HG03354 (cell line): Measurements from ENCODE around the gene CCDC85C.
A peak's percentile ranks its signal among the peaks of the same experiment; 100 is the strongest.

ENCODE experiments used
- ATAC-seq: cut with Tn5 transposase; IDR thresholded peaks from one replicate; pipeline ENCODE4 v1.9.1; 2021; ENCODE audit warnings: mild to moderate bottlenecking; ENCODE audit not compliant: unreplicated experiment, poor library complexity, severe bottlenecking

CCDC85C gene

DNA sequence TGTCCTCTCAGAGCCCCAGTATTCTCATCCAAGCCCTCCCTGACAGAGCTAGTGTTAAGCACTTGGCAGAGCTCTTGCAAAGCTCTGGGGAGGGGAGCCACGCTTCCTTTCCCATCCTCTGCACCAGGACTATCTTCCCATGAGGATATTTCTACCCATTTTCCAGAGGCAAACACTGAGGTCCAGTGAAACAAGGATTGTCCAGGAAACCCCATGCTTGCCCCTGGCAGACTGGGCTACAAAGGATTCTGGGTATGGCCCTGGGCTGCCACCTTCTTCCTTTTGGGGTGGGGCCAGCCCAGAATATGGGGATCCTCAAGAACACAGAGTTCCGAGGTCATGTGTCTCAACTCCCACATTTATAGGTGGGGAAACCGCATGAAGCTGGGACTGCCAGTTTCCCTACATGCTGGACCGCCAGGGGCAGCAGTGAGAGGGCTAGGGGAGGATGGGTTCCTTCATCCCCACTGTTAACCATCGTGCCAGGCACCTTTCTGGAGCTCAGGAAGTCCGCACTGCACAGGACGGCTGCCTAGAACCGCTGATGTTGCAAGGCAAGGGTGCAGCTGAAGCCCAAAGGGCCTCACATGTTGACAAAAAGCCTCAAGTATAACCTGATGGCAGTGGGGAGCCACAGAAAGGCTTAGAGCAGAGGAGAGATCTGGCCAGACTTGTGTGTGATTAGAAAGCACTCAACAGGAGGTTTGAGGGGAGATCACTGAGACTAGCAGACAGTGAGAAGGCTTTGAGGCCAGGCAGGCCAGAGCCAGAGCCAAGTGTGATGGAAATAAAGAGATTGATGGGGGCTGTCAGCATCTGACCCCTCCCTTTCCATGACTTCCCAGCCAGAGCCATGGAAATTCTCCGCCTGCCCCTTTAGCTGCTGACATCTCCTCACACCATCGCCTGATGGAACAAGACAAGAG lies 5.5 kb upstream of the CCDC85C start:
- no peak for ATAC-seq

DNA sequence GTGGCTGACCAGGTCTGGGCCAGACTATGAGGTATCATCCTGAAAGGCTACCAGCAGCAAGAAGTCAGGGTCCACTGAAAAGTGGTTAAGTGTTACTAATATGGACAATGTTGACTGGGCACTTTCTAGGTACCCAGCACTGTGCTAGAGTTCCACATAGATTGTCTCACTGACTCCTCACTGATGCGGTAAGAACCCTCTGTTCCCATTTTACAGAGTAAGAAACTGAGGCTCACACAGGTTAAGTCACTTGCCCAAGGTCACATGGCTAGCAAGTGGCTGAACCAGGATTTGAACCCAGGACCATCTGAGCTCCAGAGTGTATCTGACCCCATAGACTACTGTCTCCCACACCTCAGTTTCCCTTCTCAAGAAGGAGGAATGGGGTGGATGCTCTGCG lies 4.6 kb upstream of the CCDC85C start:
- no peak for ATAC-seq

DNA sequence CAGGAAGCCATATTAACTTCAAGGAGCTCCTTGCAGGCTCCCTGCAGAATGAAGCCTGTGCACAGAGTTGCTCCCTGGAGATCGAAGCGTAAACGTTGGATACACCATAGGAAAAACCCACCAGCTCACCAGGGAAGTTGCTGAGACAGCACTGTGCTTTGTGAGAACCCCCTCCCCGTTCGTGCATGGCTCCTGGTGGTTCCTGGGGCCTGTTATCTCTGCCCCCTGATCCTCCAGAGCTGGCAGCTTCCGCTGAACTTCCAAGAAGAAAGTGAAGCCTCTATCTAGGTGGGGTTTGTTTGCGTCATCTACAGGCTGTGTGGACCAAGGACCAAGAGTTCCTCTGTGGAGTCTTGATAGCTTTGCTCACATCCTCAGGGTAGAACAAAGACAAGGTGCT lies 2.4 kb upstream of the CCDC85C start:
- no peak for ATAC-seq

DNA sequence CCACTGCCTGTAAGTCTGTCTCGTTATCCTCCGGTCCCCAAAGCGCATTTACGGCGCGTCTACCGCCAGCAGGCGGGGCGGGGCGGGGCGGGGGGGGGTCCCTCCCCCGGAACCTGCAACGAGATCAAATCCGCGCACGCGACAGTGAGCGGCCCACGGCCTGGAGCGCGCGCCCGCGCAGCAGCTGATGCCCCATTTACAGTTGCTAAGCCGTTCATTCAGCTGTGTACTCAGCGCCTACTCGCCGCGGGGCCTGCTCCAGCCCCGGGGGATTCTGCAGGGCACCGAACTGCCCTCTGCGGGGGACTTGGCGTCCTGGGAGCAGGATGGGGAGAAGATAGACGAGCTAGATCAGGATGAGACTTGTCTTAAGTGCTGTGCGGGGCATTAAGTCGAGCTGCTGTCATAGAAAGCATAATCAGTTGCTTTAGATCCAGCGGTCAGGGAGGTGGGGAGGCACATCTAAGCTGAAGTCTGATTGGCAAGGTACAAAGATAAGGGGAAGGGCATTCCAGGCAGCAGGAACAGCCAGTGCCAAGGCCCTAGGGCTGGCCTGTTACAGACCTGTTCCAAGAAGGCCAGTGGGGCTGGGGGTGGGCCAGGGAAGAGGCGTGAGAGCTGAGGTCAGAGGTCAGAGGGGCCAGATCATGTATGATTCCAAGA lies 1.4 kb upstream of the CCDC85C start:
- peak; percentile 41 for ATAC-seq

DNA sequence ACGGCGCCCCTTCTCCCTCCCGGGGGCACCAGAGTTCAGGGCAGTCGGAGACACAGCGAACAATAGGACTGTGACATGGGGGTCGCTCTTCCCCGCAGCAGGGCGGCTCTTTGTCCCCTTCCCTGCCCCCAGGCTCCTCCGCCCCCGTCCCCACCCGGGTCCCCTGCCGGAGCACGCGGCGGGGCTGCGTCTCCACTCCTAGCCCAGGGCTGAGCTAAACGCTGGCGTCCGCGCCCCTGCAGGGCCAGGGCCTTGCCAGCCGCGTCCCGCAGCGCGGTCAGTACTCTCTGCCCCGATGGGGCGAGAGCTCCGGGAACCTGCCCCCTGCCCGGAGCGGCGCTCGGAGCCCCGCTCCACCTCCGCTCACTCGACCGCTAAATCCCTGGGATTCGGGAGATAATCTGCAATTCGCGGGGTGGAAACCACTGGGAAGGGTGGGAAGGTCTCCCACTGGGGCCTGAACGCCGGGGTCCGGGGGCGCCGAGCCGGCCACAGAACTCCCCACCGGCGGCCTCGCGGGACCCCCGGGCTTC lies 825 bp upstream of the CCDC85C start:
- ATAC-seq = peak; percentile 25

DNA sequence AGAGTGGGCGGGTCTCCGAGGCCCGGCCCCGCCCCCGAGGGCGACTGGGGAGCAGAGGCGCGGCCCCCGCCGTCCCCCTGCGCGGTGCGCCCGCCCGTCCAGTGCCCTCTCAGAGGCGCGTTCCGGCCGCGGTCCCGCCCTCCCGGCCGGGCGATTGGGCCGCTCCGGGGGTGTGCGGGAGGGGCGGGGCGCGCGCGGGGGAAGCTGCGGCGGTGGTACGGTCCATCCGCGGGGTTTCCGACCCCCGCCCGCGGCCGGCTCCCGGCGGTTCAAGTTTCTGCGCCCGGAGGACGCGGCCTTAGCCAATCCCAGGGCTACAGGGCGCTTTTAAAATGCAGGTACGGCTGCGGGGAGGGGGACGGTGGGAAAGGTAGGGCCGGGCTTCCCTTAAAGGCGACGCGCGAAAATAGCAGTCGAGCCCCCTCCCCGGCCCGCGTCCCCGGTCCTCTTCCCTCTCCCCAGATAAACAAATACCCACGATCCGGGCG lies 315 bp upstream of the CCDC85C start:
- ATAC-seq = peak; percentile 88

DNA sequence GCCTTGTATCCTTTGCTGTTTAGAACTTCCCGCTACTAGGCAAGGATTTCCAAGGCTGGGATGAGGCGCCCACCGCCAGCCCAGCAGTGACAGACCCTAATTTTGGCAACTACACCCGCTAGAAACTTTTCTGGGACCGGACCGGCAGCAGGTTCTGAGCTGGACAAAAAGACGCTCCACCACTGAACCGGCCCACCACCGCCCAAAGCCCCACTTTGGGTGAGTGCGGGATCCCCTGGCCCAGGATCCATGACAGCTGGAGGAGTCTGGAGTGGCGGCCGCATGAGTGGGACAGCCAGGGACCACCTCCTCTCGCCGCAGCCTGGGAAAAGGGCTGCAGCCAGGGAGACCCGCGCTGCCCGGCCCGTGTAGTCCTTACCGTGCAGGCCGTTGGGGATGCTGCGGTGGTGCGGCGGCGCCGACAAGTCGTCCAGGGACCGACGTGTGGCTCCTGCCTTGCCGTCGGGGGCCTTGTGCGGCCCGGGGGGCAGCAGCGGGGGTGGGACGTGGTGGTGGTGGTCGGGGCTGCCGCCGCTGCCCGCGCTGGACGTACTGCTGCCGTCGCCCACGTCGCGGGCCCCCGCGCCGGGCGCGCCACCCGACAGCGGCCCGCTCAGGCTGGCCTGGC lies 1.1 kb downstream of the CCDC85C start:
- ATAC-seq = no peak

DNA sequence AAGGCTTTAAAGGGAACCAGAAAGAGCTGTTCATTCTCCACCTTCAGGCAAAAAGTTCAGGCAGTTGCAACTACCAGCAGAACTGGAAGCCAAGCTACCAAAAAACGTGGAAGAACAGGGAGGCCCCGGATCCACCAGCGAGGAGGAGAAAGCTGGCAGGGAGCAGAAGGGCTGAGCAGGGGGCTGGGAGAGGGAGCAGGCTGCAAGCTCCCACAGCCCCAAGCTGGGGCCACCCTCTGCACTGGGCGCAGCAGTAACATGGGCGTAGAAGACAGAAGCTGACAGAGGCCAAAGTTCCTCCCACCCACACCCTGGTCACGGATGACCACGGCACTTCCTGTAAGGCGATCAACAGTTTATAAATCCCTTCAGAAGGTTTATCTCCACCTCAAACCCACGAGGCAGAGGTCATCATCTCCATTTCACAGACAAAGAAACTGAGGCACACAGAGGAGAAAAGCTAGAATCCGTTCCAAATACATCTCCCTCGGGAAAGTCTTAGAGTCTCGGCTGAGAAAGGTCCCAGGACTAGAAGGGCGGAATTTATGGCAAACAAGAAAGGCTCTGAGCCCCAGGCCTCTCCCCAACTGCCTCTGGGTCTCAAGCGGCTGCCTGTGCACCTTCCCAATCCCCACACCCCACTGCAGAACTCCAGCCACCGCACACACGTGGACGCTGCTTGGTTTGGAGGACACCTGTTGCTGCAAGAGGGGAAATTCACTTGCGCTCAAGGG lies 1.8 kb downstream of the CCDC85C start:
- no peak for ATAC-seq

DNA sequence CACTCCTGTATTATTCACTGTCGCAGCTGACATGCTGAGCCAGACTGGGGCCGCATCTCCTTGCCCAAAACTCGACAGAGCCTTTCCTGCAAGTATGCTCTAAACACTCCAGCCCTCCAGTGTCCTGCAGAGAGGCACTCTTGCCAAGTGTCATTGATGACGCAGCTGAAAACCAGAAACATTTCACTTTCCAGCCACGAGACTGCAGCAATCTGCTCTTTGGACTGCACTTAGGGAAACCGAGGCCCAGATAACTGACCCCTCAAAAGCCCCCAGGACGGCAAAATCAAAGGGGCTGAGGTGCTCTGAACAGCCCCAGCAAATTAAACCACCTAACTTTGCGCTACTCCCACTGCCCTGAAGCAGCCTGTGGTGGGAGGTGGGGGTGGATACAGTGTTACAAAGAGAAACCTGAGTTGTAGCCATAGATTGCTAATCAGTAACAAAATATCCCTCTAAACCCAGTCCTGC lies 2.6 kb downstream of the CCDC85C start:
- no peak for ATAC-seq

DNA sequence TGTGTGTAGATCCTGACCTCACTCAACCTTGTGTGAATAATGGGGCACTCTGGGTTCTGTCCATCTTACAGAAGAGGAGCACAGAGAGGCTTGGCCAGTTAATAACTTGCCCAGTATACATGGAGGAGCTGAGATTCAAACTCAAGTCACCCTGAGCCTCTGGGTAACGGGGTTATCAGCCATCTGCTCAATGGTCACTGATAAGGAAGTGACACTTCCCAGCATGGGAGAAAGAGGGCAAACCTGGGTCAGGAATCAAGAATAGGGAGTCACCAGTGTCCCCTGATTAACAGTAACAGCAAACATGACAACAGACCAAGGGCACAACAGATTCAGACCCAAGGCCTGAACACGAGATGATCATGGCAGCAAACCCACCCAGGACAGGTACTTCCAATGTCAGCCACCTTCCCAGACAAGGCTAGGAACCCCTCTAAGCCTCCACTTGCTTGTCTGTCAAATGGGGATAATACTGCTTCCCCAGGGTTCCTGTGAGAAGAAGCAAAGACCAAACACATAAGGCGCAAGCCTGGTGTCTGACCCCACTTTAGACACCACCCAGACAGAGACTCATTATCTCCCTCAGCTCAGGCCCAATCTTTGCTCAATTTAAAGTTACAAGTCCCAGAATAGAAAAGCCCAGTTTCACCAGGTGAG lies 3.6 kb downstream of the CCDC85C start:
- no peak for ATAC-seq

DNA sequence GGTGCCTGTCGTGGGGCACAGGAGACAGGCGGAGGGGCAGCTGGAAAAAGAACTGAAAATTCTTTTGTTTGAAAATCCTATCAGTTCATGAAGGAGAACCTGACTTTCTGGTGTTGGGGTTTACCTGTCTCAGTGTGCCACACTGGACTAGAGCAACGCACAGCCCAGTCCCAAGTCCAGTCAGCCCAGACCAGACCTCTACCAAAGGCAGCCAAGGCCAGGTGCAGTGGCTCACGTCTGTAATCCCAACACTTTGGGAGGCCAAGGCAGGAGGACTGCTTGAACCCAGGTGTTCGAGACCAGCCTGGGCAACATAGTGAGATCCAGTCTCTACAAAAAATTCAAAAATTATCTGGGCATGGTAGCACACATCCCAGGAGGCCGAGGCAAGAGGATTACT lies 4.6 kb downstream of the CCDC85C start:
- ATAC-seq = no peak

DNA sequence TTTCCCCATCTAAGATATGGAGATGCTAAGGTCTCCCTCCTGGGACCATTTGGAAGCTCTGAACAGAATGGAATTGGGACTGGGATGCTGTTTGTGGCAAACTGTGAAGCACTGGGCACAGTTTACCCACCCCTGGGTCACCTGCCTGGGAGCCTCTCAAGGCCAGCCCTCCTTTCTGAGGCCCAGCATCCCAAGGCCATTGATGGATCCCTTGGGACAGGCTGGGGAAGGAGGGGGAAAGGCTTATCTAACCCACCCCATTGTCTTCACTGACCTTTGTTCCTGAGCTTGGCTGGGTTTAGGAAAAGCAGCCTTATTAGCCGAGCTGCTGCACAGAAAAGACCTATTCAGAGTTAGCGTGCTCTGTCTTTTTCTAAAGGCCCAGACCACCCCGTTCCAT lies 5.2 kb downstream of the CCDC85C start:
- ATAC-seq = no peak

DNA sequence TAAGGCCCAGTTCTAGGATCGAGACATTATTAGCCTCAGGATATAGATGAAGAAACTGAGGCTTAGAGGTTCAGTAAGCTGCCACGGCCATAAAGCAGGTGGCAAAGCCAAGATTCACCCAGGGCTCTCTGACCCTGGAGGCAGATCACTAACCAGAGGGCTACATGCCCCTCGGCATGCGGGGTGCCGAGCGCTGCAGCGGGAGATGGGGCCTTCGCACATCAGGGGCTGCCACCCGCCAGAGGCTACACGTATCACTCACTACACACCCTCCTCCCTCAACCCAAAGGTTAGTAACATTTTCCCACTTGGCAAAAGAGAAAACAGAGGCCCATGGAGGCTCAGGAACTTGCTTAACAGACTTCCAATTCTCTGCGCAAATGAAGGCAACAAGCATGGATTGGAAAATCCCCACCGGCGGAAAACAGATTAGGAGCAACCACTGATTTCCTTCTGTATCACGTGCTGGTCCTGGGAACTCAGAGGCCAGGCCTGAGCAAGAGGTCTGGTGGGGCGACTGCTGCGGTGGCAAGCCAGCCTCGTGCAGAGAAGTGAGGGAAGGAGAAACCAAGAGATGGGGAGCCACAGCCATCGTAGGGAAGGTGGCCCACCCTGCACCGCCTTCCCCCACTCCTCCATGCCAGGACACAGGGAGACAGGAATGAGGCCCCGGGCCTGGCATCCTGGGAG lies 6.0 kb downstream of the CCDC85C start:
- no peak for ATAC-seq

DNA sequence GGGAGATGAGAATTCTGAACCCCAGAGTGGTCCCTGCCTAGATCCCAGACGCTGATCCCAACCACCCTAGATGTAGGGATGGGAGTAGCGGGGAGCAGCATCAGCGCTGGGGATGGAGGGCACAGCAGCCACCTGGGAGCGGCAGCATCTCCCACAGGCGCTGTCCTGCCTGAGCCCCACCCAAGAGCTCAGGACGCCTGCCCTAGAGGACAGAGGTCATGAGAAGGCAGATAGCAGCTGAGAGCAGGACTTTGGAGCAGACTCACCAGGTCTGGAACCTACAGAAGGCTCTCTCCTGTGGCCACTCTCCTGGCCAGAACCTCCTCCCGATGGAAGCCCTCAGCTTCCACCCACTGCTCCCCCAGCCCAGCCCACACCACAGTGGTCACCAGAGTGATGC lies 7.2 kb downstream of the CCDC85C start:
- ATAC-seq = no peak

DNA sequence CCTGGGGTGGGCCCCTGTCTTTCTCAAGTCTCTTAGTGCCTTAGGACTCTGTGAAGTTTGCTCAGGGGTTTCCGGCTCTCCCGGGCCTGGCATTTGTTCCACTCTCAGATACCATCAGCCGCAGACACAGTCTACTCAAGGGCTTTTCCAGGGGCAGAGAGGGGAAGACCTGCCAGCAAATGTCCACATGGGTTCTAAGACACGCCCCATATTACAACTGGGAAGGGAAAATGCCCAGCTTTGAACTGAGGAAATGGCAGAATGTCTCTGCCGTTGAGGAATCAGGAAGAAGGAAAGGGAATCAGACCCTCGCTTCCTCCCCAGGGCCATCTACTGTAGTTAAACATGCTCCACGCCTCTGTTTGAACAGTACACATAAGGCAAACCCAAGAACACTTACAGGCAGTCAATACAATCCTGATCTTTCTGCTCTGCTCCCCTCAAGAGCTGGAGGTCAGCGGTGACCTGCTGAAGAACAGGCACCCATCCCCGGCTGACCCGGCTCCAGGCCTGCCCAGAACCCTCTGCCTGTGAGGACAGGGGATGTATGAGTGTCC lies 7.9 kb downstream of the CCDC85C start:
- ATAC-seq = no peak

DNA sequence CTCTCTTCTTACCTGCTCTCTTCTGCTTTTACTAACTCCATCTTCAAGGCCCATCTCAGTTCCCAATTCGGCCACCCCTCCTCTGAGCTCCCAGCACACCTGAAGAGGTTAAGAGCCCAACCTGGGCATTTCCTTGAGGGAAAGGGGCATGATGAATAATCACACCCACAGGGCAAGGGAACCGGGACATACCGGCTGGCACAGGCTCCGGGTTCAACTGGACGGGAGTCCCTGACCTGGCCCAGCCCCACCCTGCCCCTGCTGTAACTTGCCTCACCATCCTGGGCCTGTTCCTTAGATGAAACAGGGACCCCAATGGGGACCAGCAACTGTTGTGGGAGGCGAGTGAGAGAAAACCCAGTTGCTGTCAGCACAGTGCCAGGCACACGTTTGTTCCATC lies 8.5 kb downstream of the CCDC85C start:
- no peak for ATAC-seq

DNA sequence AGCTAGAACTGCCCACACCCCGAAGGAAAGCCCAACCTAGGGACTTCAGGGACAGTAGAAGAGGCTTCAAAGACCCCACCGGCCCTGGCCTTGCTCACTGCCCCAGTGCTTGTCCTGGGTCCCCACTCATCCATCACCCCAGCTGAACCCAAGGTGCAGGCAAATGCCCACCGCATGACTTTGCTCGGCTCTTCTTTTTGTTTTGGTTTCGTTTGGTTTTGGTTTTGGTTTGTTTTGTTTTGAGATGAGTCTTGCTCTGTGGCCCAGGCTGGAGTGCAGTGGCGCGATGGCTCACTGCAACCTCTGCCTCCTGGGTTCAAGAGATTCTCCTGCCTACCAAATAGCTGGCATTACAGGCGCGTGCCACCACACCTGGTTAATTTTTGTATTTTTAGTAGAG lies 9.0 kb downstream of the CCDC85C start:
- ATAC-seq = peak; percentile 90
